Right ventricle myocardium superior (tissue), 1 donor: ENCODE results near the gene GLRX. TPM values are rescaled to one million over a fixed set of nuclear protein-coding genes. Genes with fewer than 3 reads are reported as not detected.

Experiments
- ATAC-seq: fragments of 200-7000 bp; cut with Tn5 transposase; one replicate; pipeline ENCODE4 v1.9.1; 2020; ENCODE audit warnings: mild to moderate bottlenecking; ENCODE audit not compliant: poor library complexity
- DNase-seq: peaks from one replicate; pipeline ENCODE4 v3.0.0-alpha.2; 2020
- intact Hi-C: fragments of 100-400 bp; cut with DNase I; formaldehyde crosslinking; loops from one replicate; pipeline ENCODE4 v1.11.2; 2022
- total RNA-seq: library from RNA; stranded (reverse); fragmentation: NEBNext Ultra II Directional; extraction: Animal tissue kit (Norgen Biotek cat#: 25700); gene quantifications from one replicate; pipeline ENCODE4 v1.2.1, GENCODE V29; 2021
- donor health status: DM: no; HTN: yes; CAD: no; lungs with severe emphysema.

GLRX gene
- total RNA-seq, 1 donor from 2014 or later = 104 TPM

GRCh38 chr5:95770830-95771708 is 51.5 kb downstream of the GLRX start:
- intact Hi-C loops = no loop called here
- ATAC-seq (peak; percentile 90), DNase-seq (no peak)

DNA sequence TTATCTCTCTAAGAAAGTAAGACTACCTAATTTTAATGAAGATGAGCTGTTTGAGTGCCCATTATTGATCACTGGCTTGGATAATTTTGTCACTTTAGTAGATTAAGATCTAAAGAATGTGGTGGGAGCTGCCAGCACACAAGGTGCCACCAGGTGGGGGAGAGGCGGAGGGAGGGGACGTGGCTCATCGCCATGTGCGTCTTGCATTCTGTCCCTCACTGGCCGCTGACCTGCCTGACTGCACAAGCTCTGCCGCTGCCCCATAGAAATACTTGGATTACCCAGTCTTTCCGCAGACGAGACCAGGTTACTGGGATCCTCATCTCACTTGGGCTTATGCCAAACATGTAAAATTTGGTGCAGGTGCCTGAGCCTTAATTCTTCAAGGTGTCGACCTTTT is 53.8 kb downstream of the GLRX start:
- intact Hi-C loops = no loop called here
- DNase-seq (no peak), ATAC-seq (no peak)

DNA sequence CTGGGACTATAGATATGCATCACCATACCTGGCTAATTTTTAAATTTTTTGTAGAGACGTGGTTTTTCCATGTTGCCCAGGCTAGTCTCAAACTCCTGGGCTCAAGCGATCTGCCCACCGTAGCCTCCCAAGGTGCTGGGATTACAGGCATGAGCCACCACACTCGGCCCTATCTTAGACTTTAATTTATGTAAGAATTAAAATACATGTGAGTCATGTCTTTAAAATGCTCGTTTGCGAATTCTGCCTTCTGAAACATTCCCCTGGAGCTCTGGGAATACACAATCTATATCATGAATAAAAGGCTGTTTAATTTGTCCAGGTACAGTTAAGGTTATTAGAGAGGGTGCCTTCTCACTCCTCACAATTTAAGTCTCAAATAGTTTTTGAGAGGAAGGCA is 58.6 kb downstream of the GLRX start:
- intact Hi-C loops = no loop called here
- ATAC-seq (no peak), DNase-seq (no peak)

Other genes starting within 250 kb of the GLRX start
- not detected for gene GPR150, start 202.6 kb downstream of the GLRX start, total RNA-seq
- gene RFESD, start 175.9 kb downstream of the GLRX start, total RNA-seq = 5.1 TPM
- gene SPATA9, start 139.7 kb downstream of the GLRX start, total RNA-seq = not detected
- 81.1 TPM for gene RHOBTB3, start 91.4 kb downstream of the GLRX start, total RNA-seq
- gene ELL2, start 139.1 kb upstream of the GLRX start, total RNA-seq = 30.8 TPM